Neural progenitor cell (in vitro differentiated cells): ENCODE results near the gene PRKAR2A. TPM values are rescaled to one million over a fixed set of nuclear protein-coding genes. Genes with fewer than 3 reads are reported as not detected.

Experiments
- DNase-seq: peaks from one replicate; pipeline ENCODE4 v3.0.0-alpha.2; 2016; ENCODE audit warnings: low spot score
- H2AFZ ChIP-seq: fragments of 200-600 bp; sonication (generic); replicated peaks from 2 replicates; pipeline ENCODE4 v1.6.1; 2016; ENCODE audit warnings: antibody characterized with exemption
- H3F3A ChIP-seq: fragments of 200-600 bp; sonication (generic); 2 replicates; pipeline ENCODE4 v1.6.1; 2016; ENCODE audit warnings: antibody characterized with exemption, low read depth
- H3K27ac ChIP-seq: fragments of 200-600 bp; sonication (generic); 2 replicates; pipeline ENCODE4 v1.5.1; 2016; ENCODE audit warnings: mild to moderate bottlenecking
- H3K27me3 ChIP-seq: fragments of 200-600 bp; sonication (generic); 2 replicates; pipeline ENCODE4 v1.6.1; 2016; ENCODE audit warnings: mild to moderate bottlenecking, moderate library complexity
- H3K36me3 ChIP-seq: fragments of 200-600 bp; sonication (generic); 2 replicates; pipeline ENCODE4 v1.5.1; 2016
- H3K4me1 ChIP-seq: fragments of 200-600 bp; sonication (generic); 2 replicates; pipeline ENCODE4 v1.6.1; 2016; ENCODE audit warnings: mixed run types
- H3K4me2 ChIP-seq: fragments of 200-600 bp; sonication (generic); 2 replicates; pipeline ENCODE4 v1.6.1; 2016
- H3K4me3 ChIP-seq: fragments of 200-600 bp; sonication (generic); 2 replicates; pipeline ENCODE4 v1.5.1; 2016
- H3K79me2 ChIP-seq: fragments of 200-600 bp; sonication (generic); 2 replicates; pipeline ENCODE4 v1.6.1; 2016; ENCODE audit warnings: low read depth
- H3K9ac ChIP-seq: fragments of 200-600 bp; sonication (generic); 2 replicates; pipeline ENCODE4 v1.6.1; 2016
- H3K9me3 ChIP-seq: fragments of 200-600 bp; sonication (generic); 2 replicates; pipeline ENCODE4 v1.5.1; 2016; ENCODE audit warnings: low read depth
- H4K20me1 ChIP-seq: fragments of 200-600 bp; sonication (generic); 2 replicates; pipeline ENCODE4 v1.6.1; 2016; ENCODE audit warnings: low read depth
- H3K27ac Mint-ChIP-seq: 3 replicates; pipeline ENCODE4 v1.8.0; 2021; ENCODE audit warnings: mixed read lengths
- H3K27me3 Mint-ChIP-seq: 2 replicates; pipeline ENCODE4 v1.8.0; 2022; ENCODE audit warnings: low read depth, mild to moderate bottlenecking, inconsistent platforms, moderate library complexity, mixed read lengths; ENCODE audit not compliant: insufficient read depth
- H3K36me3 Mint-ChIP-seq: 3 replicates; pipeline ENCODE4 v1.8.0; 2021; ENCODE audit warnings: mixed read lengths
- H3K4me1 Mint-ChIP-seq: 3 replicates; pipeline ENCODE4 v1.8.0; 2021; ENCODE audit warnings: mixed read lengths
- H3K4me3 Mint-ChIP-seq: 3 replicates; pipeline ENCODE4 v1.8.0; 2021; ENCODE audit warnings: mild to moderate bottlenecking, moderate library complexity, mixed read lengths
- H3K9me3 Mint-ChIP-seq: 3 replicates; pipeline ENCODE4 v1.8.0; 2020; ENCODE audit warnings: mixed read lengths
- EZH2 ChIP-seq: fragments of 200-600 bp; sonication (generic); IDR thresholded peaks from 2 replicates; pipeline ENCODE4 v1.6.1; 2017; ENCODE audit warnings: antibody characterized with exemption, mild to moderate bottlenecking, moderate library complexity
- EZH2phosphoT487 ChIP-seq: fragments of 200-600 bp; sonication (generic); IDR thresholded peaks from 2 replicates; pipeline ENCODE4 v1.6.1; 2017; ENCODE audit warnings: antibody characterized with exemption
- total RNA-seq: library from RNA; depleted of rRNA; stranded (reverse); fragments of >200 nt; gene quantifications from 2 replicates; pipeline ENCODE4 v1.2.3, GENCODE V29; 2015; ENCODE audit warnings: low replicate concordance
- TF ChIP-seq, protein P1 (sequence below): fragments of 200-600 bp; sonication (generic); IDR thresholded peaks from 2 replicates; pipeline ENCODE4 v1.5.1; 2017; ENCODE audit warnings: antibody characterized with exemption, mild to moderate bottlenecking

PRKAR2A gene
- total RNA-seq, 1 donor from 2014 or later, result 25.0 TPM

DNA sequence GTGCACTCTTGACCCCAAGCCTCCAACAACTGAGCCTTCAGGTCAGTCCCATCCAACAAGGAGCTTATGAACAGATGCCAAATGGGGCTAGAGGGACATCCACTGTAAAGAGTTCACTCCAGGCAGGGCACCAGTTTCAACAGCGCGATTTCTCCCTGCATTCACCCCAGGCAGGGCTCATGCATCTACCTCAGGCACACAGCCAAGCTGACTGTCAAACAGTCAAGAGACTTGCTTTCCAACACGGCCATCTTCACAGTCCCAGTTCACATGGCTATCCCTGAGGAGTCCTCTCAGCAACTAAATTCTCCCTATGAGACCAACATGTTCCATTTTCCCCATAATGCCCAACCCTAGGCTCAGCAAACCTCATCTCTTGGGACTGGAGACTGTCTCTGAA lies 33.3 kb upstream of the PRKAR2A start:
- no peaks in the 10 kb centered on the region for H3K9me3 Mint-ChIP-seq
- no peak overlapping the region for H3K27ac ChIP-seq
- H3F3A ChIP-seq, result no peaks in the 10 kb centered on the region
- H3K36me3 Mint-ChIP-seq, result no peaks in the 10 kb centered on the region
- no peaks in the 10 kb centered on the region for H3K4me1 ChIP-seq
- H3K27me3 Mint-ChIP-seq, result peaks cover 2% of the 10 kb centered on the region
- no peak overlapping the region for H2AFZ ChIP-seq
- no peak overlapping the region for H3K4me3 Mint-ChIP-seq
- TF ChIP-seq, protein P1, sequence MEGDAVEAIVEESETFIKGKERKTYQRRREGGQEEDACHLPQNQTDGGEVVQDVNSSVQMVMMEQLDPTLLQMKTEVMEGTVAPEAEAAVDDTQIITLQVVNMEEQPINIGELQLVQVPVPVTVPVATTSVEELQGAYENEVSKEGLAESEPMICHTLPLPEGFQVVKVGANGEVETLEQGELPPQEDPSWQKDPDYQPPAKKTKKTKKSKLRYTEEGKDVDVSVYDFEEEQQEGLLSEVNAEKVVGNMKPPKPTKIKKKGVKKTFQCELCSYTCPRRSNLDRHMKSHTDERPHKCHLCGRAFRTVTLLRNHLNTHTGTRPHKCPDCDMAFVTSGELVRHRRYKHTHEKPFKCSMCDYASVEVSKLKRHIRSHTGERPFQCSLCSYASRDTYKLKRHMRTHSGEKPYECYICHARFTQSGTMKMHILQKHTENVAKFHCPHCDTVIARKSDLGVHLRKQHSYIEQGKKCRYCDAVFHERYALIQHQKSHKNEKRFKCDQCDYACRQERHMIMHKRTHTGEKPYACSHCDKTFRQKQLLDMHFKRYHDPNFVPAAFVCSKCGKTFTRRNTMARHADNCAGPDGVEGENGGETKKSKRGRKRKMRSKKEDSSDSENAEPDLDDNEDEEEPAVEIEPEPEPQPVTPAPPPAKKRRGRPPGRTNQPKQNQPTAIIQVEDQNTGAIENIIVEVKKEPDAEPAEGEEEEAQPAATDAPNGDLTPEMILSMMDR, result no peak
- no peak for TF ChIP-seq EZH2
- TF ChIP-seq EZH2phosphoT487, result no peak
- DNase-seq, result no peak
- no peak overlapping the region for H3K4me3 ChIP-seq
- H3K4me1 Mint-ChIP-seq, result no peaks in the 10 kb centered on the region
- H4K20me1 ChIP-seq, result no peaks in the 10 kb centered on the region
- no peak overlapping the region for H3K9ac ChIP-seq
- H3K79me2 ChIP-seq, result no peaks in the 10 kb centered on the region
- no peaks in the 10 kb centered on the region for H3K36me3 ChIP-seq
- H3K9me3 ChIP-seq, result no peaks in the 10 kb centered on the region
- no peaks in the 10 kb centered on the region for H3K27me3 ChIP-seq
- no peak overlapping the region for H3K4me2 ChIP-seq
- no peak overlapping the region for H3K27ac Mint-ChIP-seq

DNA sequence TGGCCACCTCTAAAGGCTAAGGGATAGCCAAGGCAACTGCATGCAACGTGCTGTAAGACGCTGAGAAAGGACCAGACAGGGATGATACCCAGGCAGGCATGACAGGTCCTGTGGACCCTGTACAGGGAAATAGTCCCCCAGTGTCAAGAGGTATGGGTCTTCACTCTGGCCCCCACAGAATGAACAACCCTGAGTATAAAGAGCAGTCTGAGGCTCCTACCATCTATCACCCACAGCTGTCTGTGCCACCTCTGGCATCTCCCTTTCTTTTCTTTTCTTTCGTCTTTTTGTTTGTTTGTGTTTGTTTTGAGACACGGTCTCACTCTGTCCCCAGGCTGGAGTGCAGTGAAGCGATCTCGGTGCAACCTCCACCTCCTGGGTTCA lies 32.3 kb upstream of the PRKAR2A start:
- Histone ChIP-seq H3K27me3 (no peaks in the 10 kb centered on the region), H3K36me3 (no peaks in the 10 kb centered on the region), H3K9ac (no peak overlapping the region), H4K20me1 (no peaks in the 10 kb centered on the region), H3F3A (no peaks in the 10 kb centered on the region), H3K27ac (no peak overlapping the region), H3K4me3 (no peak overlapping the region), H3K4me1 (no peaks in the 10 kb centered on the region), H2AFZ (no peak overlapping the region), H3K4me2 (no peak overlapping the region), H3K9me3 (no peaks in the 10 kb centered on the region), H3K79me2 (no peaks in the 10 kb centered on the region)
- Mint-ChIP-seq H3K4me1 (no peaks in the 10 kb centered on the region), H3K36me3 (no peaks in the 10 kb centered on the region), H3K27me3 (peaks cover 2% of the 10 kb centered on the region), H3K9me3 (no peaks in the 10 kb centered on the region), H3K4me3 (no peak overlapping the region), H3K27ac (no peak overlapping the region)
- TF ChIP-seq, protein P1, result no peak
- no peak for TF ChIP-seq EZH2
- TF ChIP-seq EZH2phosphoT487, result no peak
- DNase-seq, result no peak

DNA sequence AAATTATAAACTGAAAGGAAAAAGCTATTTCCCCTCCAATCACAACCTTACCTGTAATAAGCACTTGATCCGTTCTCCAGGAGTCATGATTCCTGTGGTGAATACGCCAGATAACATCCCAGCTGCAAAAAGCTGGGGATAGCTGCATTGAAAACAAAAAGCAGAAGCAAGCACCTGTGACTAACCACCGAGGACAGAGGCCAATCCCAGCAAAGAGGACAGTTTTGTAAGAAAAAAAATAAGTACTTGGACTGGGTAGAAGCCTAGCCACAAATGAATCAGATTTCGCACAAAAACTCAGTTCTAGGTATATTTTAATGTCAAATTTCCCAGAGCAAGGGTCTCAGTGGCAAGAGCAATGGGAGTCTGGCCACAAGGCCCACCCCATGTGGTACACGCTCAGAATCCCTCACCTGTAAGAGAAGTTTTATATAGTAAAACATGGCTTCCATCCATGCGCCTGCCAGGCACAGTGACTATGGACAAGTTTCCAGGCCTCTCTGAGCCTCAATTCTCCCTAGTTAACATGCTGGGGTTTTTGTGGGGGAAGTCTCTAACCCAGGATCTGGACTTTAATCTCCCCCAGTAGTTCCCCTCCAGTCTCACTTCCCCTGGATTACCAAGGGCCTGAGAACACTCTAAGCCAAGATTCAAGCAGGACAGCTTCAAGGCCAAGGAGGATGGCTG lies 31.8 kb upstream of the PRKAR2A start:
- H3K9me3 ChIP-seq, result no peaks in the 10 kb centered on the region
- no peaks in the 10 kb centered on the region for H3K36me3 ChIP-seq
- Mint-ChIP-seq H3K4me1 (no peaks in the 10 kb centered on the region), H3K9me3 (no peaks in the 10 kb centered on the region), H3K27me3 (peaks cover 2% of the 10 kb centered on the region), H3K27ac (no peak overlapping the region), H3K36me3 (no peaks in the 10 kb centered on the region), H3K4me3 (no peak overlapping the region)
- no peak overlapping the region for H3K9ac ChIP-seq
- no peak overlapping the region for H2AFZ ChIP-seq
- H3K4me2 ChIP-seq, result no peak overlapping the region
- H3K79me2 ChIP-seq, result no peaks in the 10 kb centered on the region
- H3K4me1 ChIP-seq, result no peaks in the 10 kb centered on the region
- no peaks in the 10 kb centered on the region for H3F3A ChIP-seq
- H4K20me1 ChIP-seq, result no peaks in the 10 kb centered on the region
- DNase-seq, result no peak
- TF ChIP-seq EZH2, result no peak
- H3K27ac ChIP-seq, result no peak overlapping the region
- no peak overlapping the region for H3K4me3 ChIP-seq
- no peaks in the 10 kb centered on the region for H3K27me3 ChIP-seq

DNA sequence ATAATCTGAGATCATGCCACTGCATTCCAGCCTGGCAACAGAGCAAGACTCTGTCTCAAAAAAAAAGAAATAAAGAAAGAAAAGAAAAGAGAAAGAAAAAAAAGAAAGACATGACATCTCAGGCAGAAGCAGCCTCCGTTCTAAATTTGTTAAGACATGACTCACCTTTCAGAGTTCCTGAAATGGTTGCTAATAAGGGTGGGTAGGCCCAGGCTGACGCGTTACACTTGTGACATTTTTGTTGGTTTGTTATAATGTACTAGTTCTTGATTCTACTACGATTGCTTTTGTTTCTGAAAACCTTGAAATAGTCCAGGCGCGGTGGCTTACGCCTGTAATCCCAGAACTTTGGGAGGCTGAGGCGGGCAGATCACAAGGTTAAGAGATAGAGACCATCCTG lies 30.0 kb upstream of the PRKAR2A start:
- no peak for TF ChIP-seq EZH2
- TF ChIP-seq, protein P1, result no peak
- no peak for TF ChIP-seq EZH2phosphoT487
- Histone ChIP-seq H3K9ac (no peak overlapping the region), H3K27ac (no peak overlapping the region), H4K20me1 (no peaks in the 10 kb centered on the region), H3K4me2 (no peak overlapping the region), H3K36me3 (no peaks in the 10 kb centered on the region), H3K27me3 (no peaks in the 10 kb centered on the region), H2AFZ (no peak overlapping the region), H3K9me3 (no peaks in the 10 kb centered on the region), H3K4me1 (no peaks in the 10 kb centered on the region), H3F3A (no peaks in the 10 kb centered on the region), H3K4me3 (no peak overlapping the region), H3K79me2 (no peaks in the 10 kb centered on the region)
- Mint-ChIP-seq H3K27me3 (peaks cover 2% of the 10 kb centered on the region), H3K9me3 (no peaks in the 10 kb centered on the region), H3K36me3 (no peaks in the 10 kb centered on the region), H3K27ac (no peak overlapping the region), H3K4me1 (no peaks in the 10 kb centered on the region), H3K4me3 (no peak overlapping the region)
- no peak for DNase-seq
